GM12874 (cell line): ENCODE results near the gene DNAJB13.

ENCODE experiments used
- CTCF ChIP-seq: IDR thresholded peaks from 2 replicates; pipeline ENCODE4 v1.5.1; 2011; ENCODE audit warnings: low read depth, mild to moderate bottlenecking, control low read depth, low read length, moderate library complexity; ENCODE audit not compliant: insufficient read depth

DNAJB13 gene

DNA sequence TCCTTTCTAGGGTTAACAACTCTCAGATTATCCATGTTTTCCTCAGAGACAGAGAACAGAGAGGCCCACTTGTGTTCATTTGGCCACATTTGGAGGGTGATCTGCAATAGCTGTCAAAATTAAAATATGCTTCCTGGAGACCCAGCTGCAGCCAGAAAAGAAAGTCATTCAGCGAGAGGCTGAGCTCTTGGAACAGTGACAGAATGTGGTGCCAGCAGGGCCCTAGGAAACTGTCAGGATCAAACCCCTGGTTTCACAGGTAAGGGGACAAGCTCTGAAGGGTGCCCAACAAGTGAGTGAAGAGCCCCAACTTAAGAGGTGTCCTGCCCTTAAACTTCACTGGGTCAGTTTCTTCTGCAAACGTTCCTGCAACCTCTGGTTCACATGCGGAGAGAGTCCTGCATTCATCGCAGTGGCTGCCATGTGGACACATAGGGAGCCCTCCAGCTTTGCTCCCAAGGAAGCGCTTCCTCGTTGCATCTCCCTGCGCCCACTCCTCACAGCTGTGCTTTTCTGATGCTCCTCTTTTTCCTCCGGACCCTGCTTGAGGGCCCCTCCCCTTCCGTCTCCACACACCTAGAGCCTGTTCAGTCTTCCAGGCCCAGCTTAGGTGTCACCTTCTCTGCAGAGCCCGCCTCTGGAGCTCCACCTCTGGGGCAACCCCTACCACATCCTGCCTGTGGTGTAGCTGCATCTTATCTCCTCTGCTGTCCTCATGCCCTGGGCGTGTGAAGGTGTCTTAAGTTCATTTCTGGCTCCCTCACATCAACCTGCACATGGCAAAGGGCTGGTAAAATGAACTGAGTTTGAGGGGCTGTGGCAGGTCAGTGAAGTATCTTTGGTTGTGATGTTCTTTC lies 54.2 kb downstream of the DNAJB13 start:
- no peak for TF ChIP-seq CTCF

DNA sequence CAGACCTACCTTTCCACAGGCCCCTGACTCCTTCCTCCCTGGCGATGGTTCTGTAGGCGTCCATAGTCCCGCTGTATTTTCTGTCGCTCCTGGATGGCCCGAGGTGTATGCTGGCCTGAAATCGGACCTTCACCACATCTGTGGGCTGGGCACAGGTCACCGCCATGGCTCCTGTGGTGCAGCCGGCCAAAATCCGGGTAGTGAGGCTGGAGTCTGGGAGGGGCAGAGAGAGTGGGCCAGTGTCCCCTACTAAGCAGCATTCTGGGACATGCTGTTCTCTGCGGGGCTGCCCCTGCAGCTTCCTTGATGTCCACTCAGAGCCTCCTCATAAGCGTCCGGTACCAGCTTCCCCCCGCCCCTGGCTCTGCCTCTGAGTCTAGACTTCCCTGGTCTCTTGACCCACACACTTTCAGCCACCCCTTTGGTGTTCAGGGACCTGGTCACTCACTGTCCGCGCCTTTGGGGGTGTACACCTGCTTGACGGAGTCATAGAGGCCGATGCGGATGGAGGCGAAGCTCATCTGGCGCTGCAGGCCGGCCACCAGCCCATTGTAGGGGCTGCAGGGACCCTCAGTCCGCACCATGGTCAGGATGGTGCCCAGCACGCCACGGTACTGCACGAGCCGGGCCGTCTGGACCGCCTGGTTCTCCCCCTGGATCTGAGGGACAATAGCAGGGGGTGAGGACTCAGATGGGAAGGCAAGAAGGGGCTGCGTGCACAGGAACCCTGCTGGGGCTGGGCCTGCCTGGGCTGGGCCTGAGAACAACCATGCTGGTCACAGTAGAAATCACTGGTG lies 55.1 kb downstream of the DNAJB13 start:
- no peak for TF ChIP-seq CTCF

GRCh38 chr11:74006743-74007304 lies 56.0 kb downstream of the DNAJB13 start:
- TF ChIP-seq CTCF = no peak

DNA sequence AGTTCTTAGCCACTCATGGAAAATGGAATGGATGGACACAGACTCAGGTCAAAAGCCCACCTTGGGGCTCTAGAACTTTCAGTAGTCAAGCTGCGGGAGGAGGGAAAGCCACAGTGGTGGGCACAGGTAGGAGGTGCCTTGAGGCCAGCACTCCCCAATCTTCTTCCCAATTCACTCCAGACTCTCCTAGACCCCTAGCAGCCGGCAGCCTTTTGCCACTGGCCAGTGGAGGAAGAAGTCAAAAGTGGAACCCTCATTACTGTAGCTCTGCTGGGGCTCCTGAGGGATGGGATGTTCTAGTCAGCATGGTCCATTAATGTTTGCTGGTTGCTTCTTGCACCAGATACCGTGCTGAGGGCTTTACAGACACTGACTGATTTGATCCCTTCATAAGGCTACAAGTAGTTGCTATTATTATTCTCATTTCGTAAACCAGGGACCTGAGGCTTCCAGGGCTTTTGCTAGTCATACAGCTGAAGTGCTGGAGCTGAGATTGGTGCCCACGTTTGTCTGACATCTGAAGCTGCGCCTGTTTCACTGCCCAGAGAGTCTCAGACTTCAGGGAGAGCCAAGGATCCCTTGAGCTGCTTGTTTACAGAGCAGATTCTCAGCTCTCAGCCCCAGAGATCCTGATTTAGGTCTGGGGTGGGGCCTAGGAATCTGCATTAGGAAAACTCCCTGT lies 57.0 kb downstream of the DNAJB13 start:
- TF ChIP-seq CTCF = no peak

- TF ChIP-seq CTCF = no peak
Measured at GRCh38 chr11:74008373-74009229, 57.8 kb downstream of the DNAJB13 start, which contains the start of gene UCP3. UCP3 (minus strand) TSS chr11:74009085; CDS start chr11:74007042, 2,043 bp downstream.

DNA sequence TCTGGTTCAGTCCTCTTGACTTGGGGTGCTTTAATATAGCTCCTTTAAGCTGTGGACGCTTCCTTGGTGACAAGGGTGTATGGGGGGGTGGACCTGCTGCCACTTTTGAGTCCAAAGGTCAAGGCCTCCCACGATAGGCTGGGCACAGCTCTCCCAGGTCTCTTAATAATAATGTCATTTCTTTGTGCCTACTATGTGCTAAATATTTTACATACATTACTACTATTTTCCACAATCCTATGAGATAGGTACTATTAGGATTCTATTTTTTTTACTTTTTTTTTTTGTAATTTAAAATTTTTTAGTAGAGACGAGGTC lies 58.4 kb downstream of the DNAJB13 start:
- TF ChIP-seq CTCF = no peak
